Skin of body (tissue), 2 donors: Measurements from ENCODE around the gene ATXN1. TPM values are rescaled to one million over a fixed set of nuclear protein-coding genes. Genes with fewer than 3 reads are reported as not detected.

Source experiments
- DNase-seq: peaks from one replicate; lab custom pipeline; 2025; lab: John Stamatoyannopoulos, UW
- total RNA-seq: library from RNA; depleted of rRNA; stranded (reverse); fragments of >200 nt; gene quantifications from one replicate; pipeline ENCODE4 v1.2.3, GENCODE V29; 2014

ATXN1 gene
- total RNA-seq, 1 donor from 2014 or later: 52.6 TPM

DNA sequence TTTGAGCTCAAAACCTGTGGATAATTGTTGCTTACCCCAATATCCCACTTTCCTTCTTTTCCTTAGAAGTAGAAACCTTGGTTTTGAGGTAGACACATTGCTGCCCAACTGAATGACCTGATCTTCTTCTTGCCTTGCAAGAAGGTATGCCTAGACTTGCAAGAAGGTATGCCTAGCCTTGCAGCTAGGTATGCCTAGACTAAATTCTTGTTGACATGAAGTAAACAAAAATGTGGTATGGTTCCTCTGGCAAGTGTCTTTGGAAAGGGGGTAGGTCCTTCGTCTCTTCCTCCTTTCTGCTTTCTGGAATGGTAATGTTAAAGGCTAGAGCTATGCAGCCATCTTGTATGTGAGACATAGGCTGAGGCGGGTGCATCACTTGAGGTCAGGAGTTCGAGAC, 393.7 kb downstream of the ATXN1 start:
- no peak for DNase-seq

DNA sequence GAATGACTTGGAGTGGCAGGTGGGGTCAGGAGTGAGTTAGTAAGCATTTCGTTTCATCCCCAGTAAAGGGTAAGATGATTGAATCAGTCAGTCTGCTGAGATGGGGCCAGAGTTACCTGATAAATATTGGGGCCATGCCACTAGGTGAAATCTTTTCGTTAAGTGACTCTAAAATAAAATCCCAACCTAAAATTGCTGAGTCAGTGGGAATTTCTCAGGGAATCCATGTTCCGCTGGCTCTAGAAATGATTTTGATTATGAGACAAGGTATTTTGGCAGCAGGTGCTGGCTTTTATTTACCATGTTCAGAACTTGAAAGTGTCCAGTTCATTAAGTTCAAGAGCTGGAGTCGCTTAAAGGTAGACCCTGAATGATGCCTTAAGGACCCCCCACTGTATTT, 397.5 kb downstream of the ATXN1 start:
- DNase-seq: no peak

- DNase-seq: no peak
Observed at GRCh38 chr6:16362819-16363589, 398.3 kb downstream of the ATXN1 start.

GRCh38 chr6:16362296-16362695, 399.0 kb downstream of the ATXN1 start:
- DNase-seq: no peak

- no peak for DNase-seq
Observed at GRCh38 chr6:16361861-16362260, 399.4 kb downstream of the ATXN1 start.

- peak; percentile 54 for DNase-seq
Observed at GRCh38 chr6:16361121-16361520, 400.1 kb downstream of the ATXN1 start.

DNA sequence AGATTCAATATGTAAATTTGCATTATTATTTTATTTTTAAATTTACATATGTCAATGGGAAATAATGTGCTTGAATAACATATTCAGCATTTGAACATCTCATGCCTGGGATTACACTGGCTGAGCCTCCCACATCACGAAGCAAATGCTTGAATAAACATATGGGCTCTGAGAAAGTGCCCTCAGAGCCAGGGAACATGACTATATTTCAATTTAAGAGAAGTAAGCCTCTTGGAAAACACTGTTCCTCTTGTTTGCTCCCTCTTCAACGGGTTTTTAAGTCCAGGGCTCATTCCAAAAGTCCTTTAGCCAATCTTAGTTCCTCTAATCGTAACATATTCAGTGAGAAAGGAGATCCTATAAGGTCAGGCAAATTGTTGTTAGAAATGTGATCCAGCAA, 400.9 kb downstream of the ATXN1 start:
- DNase-seq: no peak

GRCh38 chr6:16359563-16359962, 401.7 kb downstream of the ATXN1 start:
- no peak for DNase-seq

DNA sequence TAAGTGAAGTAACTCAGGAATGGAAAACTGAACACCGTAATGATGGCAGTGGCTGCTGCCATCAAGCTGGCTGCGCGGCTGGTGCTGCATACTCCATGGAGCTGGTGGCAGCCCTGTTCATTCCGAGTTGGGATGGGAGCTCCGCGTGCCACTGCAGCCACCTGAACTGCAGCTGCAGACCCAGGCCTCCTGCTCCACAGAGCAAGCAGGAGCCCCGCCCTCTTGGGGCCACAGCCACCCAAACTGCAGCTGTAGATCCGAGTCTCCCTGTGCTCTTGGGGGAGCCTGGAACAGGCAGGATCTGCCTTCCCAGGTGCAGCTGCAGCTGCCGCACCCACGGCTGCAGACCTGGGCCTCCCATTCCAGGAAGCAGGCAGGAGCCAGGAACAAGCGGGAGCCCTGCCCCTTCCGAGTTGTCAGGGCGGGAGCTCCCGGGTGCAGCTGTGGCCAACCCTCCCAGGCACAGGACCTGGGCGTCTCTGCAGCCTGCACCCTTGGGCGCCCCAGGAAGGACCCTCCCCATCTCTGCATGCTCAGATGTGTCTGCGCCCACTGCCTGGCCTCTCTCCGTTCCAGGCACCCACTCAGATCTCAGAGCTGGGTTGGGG, 402.6 kb downstream of the ATXN1 start:
- no peak for DNase-seq

DNA sequence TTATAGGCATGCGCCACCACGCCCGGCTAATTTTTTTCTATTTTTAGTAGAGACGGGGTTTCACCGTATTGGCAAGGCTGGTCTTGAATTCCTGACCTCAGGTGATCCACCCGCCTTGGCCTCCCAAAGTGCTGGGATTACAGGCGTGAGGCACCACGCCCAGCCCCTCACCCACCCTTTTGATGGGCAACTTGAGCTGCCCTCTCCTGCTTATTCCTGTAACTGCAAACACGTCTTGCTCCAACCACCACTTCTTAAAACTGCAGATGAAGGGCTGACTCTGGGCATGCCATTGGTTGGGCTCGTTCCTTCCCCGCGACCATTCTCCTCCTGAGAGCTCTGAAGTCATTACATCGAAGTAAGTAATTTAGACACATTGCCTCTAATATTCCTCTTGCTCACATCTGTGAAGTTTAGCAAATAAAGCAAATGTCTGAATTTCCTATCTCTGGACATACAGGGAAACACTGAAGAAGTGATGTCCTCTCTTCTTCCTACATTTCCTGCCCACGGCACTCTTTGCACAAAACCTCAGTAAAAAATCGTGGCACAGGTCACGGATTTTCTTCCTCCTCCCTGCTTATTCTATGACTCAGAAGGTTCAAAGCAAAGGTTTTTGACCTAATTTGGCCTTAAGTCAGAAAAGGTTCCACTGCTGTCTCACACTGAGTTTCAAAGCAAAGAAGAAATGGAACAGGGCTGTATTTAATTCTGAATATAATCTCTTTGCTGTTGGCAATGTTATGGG, 405.4 kb downstream of the ATXN1 start:
- DNase-seq: no peak

DNA sequence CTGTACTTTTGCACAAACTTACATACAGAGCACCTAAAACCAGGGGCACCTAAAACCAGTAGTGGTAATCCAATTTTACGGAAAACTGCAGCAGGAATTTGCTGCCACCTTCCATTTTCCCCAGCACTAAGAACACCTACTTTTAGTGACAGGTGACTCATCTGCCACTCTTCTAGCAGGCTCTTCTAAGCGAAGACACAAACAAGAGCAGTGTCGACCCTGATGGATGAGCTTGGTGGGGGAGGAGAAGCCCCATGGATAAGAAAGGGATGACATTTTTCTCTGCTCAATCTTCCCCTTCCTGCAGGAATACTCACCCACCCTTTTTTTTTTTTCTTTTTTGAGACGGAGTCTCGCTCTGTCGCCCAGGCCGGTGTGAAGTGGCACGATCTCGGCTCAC, 406.0 kb downstream of the ATXN1 start:
- no peak for DNase-seq

DNA sequence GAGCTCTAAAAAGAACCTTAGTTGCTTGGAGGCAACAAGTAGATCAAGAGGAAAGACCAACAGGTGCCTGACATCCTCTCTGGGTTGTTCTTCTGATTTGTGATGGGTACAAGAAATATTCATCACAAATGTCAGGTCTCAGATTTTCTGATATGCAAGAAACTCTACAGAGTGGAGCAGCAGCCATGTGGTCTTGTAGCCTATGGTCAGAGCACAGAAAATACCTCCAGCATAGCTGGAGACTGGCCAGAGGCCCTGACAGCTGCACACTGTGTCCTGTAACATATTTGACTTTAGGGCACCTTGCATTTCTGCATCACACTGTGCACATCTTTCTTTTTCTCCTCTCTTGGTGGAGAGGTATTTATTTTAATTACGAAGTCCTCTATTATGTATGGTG, 406.6 kb downstream of the ATXN1 start:
- DNase-seq: no peak

DNA sequence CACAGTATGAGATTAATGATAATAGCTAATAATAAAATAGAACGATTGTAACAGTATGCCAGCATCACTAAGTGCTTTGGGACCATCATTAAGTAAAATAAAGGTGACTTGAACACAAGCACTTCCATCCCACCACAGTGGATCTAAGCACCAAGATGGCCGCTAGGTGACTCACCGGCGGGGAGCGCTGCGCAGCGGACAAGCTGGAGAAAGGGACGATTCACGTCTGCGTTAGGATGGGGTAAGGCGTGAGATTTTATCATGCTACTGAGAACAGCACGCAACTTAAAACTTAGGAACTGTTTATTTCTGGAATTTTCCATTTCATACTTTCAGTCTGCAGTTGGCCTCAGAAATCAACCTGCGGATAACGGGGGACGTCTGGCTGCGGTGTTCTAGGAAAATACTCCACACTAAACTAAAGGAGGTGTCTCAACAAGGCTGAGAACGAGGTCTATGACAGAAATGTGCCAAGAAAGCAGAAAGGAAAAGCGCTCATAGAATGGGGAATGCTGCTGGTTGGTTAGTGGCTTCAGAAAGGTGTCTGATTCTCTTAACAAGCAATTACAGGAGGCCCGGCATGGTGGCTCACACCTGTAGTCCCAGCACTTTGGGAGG, 408.3 kb downstream of the ATXN1 start:
- DNase-seq: no peak

GRCh38 chr6:16352258-16352635, 409.0 kb downstream of the ATXN1 start:
- DNase-seq: peak; percentile 76

GRCh38 chr6:16349544-16349943, 411.7 kb downstream of the ATXN1 start:
- DNase-seq: peak; percentile 41

DNA sequence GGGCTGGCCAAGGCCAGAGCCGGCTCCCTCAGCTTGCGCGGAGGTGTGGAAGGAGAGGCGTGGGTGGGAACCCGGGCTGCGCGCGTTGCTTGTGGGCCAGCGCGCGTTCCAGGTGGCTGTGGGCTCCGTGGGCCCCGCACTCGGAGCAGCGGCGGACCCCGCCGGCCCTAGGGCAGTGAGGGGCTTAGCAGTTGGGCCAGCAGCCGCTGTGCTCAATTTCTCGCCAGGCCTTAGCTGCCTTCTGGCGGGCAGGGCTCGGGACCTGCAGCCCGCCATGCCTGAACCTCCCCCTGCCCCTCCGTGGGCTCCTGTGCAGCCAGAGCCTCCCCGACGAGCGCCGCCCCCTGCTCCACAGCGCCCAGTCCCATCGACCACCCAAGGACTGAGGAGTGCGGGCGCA, 414.4 kb downstream of the ATXN1 start:
- no peak for DNase-seq

GRCh38 chr6:16345449-16346330, 415.6 kb downstream of the ATXN1 start:
- peak; percentile 78 for DNase-seq

DNA sequence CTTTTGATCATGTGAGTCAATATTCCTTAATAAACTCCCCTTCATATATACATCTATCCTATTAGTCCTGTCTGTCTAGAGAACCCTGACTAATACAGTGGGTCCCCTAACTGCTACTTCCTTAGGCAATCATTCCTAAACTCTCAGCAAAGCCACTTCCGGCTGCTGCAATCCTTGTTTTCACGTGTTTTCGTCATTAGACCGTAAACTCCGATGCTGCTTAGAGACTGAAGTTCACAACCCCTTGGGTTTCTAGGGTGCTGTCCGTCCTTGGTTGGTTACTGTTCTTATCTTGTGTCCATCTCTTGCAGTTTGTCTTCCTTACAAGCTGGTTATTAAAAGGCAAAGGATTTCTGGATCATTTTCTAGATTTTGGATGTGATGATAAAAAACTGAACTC, 416.5 kb downstream of the ATXN1 start:
- peak; percentile 47 for DNase-seq

- no peak for DNase-seq
Observed at GRCh38 chr6:16343593-16343992, 417.7 kb downstream of the ATXN1 start.

GRCh38 chr6:16339265-16339587, 422.0 kb downstream of the ATXN1 start:
- no peak for DNase-seq

DNA sequence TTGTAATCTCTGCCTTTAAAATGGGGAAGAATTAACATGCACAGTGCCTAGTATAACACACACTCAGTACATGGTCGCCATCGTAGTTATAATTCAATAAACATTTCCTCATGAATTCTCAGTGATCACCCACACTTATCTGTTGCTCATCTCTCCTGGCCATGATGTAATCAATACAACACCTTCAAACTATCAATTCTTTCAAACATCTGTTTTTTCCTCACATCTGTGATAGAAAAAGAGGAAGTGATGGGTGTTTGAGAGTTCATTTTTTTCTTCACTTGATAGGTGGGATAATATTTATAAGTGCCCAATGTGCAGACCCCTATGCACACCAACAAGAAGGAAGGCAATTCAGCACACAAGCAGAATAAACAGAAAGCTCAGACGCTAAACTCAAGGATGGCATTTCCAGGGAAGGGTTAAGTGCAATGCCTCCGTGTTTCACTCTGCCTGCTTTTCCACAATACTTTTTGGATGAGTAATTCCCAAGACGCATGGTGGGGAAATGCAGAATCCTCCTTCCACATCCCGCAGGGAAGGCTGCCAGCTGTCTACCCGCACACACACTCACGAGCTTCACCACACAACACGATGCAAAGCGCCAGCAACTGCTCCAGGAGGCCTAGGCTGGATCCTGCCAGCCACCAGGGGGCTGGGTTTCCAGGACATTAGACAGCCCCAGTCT, 422.5 kb downstream of the ATXN1 start:
- peak; percentile 90 for DNase-seq
